IPS-18a (cell line): ENCODE data around the gene MGLL.

Experiments
- H3K27ac ChIP-seq: one replicate; pipeline ENCODE4 v1.5.1; 2013; ENCODE audit warnings: low read length
- H3K27me3 ChIP-seq: one replicate; pipeline ENCODE4 v1.6.1; 2013; ENCODE audit warnings: mild to moderate bottlenecking, low read length; ENCODE audit not compliant: control insufficient read depth, insufficient read depth
- H3K36me3 ChIP-seq: one replicate; pipeline ENCODE4 v1.6.1; 2013; ENCODE audit warnings: low read depth, low read length; ENCODE audit not compliant: control insufficient read depth
- H3K4me1 ChIP-seq: one replicate; pipeline ENCODE4 v1.6.1; 2013; ENCODE audit warnings: low read depth, low read length; ENCODE audit not compliant: control insufficient read depth
- H3K4me3 ChIP-seq: one replicate; pipeline ENCODE4 v1.5.1; 2013; ENCODE audit warnings: low read length
- H3K9ac ChIP-seq: one replicate; pipeline ENCODE4 v1.6.1; 2013; ENCODE audit warnings: mild to moderate bottlenecking, low read length, moderate library complexity
- H3K9me3 ChIP-seq: one replicate; pipeline ENCODE4 v1.6.1; 2013; ENCODE audit warnings: low read depth, low read length; ENCODE audit not compliant: control insufficient read depth

The MGLL gene

GRCh38 chr3:127786353-127787070 lies 35.8 kb downstream of the MGLL start:
- no peak overlapping the region for H3K4me3 ChIP-seq
- no peaks in the 10 kb centered on the region for H3K36me3 ChIP-seq
- no peak overlapping the region for H3K9ac ChIP-seq
- H3K4me1 ChIP-seq, result no peaks in the 10 kb centered on the region
- H3K9me3 ChIP-seq, result no peaks in the 10 kb centered on the region
- no peaks in the 10 kb centered on the region for H3K27me3 ChIP-seq
- H3K27ac ChIP-seq, result no peak overlapping the region

DNA sequence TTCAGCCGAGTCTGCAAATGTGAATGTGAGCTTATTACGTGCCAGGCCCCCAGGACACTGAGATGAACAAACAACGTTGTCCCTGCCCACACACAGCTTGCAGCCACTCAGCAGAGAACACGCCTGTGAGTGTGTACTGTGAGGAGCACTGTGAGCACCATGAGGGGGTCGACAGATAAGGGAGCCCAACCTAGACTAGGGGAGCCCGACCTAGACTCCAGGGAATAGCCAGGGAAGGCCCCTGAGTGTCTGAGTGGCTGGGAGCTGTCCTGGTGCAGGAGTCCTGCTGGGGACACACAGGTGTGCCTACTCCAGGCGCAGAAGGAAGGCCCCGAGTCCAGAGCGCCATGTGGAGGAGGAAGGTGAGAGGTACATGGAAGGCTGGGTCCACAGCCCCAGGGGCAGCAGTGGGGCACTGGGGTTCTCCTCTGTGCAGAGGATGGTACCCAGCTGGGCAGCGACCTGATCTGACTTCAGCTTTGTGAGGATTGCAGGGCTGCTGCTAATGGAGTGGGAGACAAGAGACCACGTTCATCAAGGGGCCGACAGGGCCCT lies 36.5 kb downstream of the MGLL start:
- no peak overlapping the region for H3K4me3 ChIP-seq
- H3K27ac ChIP-seq, result no peak overlapping the region
- no peaks in the 10 kb centered on the region for H3K4me1 ChIP-seq
- H3K9me3 ChIP-seq, result no peaks in the 10 kb centered on the region
- H3K36me3 ChIP-seq, result no peaks in the 10 kb centered on the region
- no peak overlapping the region for H3K9ac ChIP-seq
- no peaks in the 10 kb centered on the region for H3K27me3 ChIP-seq

DNA sequence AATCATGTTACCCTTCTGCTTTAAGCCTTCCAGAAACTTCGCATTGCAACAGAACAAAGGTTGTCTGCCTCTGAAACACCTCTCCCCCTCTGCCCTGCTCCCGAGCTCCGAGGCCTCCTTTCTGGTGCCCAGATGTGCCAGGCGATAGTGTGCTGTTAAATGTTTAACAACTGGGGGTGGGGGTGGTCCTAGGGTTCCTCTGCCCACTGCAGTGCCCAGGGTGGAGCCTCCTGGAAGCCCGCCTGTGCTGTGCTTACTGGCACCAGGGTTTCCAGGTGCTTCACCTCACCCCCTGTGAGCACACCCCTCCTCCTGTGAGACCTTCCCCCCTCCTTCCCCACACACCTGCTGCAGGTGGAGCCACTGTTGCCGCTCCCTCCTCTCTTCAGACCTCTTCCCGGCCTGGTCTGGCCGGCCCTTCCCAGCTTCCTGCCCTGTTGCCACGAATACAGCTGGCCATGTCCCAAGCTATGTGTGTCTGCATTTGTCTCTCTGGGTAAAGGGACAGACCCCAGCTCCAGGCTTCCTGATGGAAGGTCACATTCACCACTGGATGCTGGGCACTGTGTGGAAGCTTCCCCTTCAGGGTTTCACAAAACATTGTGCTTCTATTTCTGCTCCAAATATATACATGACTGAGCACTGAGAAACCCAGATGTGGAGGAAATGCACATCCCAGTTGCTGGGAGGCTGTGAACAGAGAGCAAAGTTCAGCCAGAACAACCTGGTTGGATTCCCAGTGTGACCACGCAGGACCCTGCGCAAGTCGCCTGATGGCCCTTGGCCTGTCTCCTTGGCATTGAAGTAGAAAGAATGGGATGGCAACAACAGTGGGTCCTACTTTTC lies 37.2 kb downstream of the MGLL start:
- Histone ChIP-seq H3K4me1 (no peaks in the 10 kb centered on the region), H3K4me3 (no peak overlapping the region), H3K27me3 (no peaks in the 10 kb centered on the region), H3K27ac (no peak overlapping the region), H3K9me3 (no peaks in the 10 kb centered on the region), H3K9ac (no peak overlapping the region), H3K36me3 (no peaks in the 10 kb centered on the region)

DNA sequence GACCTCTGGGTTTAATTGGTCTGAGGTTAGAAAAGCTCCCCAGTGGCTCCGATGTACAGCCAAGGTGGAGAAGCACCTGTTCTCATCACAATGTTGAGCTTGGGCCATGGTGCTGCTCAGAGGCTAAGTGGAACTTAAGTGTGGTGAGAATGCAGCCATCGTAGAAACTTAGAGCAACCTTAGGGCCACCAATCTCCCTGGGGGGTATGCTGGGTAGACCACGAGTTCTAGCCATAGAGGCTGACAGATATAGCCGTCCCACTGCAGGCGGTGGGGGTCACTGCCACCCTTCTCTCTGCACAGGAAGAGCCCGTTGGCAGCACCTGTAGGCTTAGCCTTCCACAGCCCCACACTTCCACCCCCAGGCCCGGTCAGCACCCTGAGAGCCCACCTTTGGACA lies 38.0 kb downstream of the MGLL start:
- Histone ChIP-seq H3K27me3 (no peaks in the 10 kb centered on the region), H3K4me1 (no peaks in the 10 kb centered on the region), H3K27ac (no peak overlapping the region), H3K36me3 (no peaks in the 10 kb centered on the region), H3K9ac (no peak overlapping the region), H3K4me3 (no peak overlapping the region), H3K9me3 (no peaks in the 10 kb centered on the region)

GRCh38 chr3:127783642-127784160 lies 38.6 kb downstream of the MGLL start:
- H3K27me3 ChIP-seq, result no peaks in the 10 kb centered on the region
- no peak overlapping the region for H3K27ac ChIP-seq
- no peak overlapping the region for H3K9ac ChIP-seq
- H3K9me3 ChIP-seq, result no peaks in the 10 kb centered on the region
- no peaks in the 10 kb centered on the region for H3K36me3 ChIP-seq
- H3K4me1 ChIP-seq, result no peaks in the 10 kb centered on the region
- no peak overlapping the region for H3K4me3 ChIP-seq

DNA sequence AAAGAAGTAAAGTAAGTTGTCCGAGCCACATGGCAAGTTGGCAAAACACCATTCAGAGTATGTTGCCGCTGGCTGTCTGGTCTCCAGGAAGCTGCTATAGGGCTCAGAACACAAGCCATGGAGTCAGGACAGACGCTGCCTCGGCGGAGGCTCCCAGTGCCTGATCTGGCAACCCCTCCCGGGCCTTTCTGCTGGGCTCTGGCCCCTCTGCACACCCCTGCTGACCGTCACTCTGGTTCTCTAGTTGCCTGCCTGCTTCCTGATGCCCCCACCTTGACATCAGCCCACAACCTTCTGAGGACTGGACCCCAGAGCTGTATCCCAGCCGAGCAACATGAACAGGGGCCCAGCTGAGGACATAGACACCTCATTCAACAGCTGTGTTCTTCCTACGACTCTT lies 39.1 kb downstream of the MGLL start:
- no peaks in the 10 kb centered on the region for H3K4me1 ChIP-seq
- no peaks in the 10 kb centered on the region for H3K27me3 ChIP-seq
- no peaks in the 10 kb centered on the region for H3K9me3 ChIP-seq
- H3K27ac ChIP-seq, result no peak overlapping the region
- no peak overlapping the region for H3K4me3 ChIP-seq
- H3K36me3 ChIP-seq, result no peaks in the 10 kb centered on the region
- no peak overlapping the region for H3K9ac ChIP-seq

DNA sequence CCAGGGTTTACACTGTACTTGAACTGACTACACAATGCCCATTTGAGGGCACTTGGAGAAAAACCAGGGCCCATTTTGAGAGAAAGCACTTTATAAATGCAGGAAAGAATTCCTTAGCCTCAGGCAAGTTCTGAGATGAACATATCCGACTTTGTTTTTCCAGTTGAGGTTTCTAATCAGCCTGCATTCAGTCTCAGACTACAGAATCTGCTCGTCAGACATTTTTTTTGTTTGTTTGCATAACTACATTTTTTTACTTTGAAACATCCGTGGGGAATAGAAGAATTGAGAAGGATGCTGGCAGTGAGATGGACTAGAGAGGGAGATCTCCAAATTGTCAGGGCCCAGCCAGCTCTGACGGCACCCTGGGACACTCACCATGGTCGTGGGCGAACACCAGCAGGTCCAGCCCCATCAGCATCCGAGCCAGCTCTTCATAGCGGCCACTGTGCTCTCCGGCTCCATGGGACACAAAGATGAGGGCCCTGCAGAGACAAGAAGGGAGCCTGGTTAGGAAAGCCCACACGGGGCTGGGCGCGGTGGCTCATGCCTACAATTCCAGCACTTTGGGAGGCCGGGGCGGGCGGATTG lies 40.8 kb downstream of the MGLL start:
- no peak overlapping the region for H3K27ac ChIP-seq
- no peaks in the 10 kb centered on the region for H3K9me3 ChIP-seq
- H3K4me1 ChIP-seq, result no peaks in the 10 kb centered on the region
- H3K4me3 ChIP-seq, result no peak overlapping the region
- no peaks in the 10 kb centered on the region for H3K36me3 ChIP-seq
- H3K9ac ChIP-seq, result no peak overlapping the region
- no peaks in the 10 kb centered on the region for H3K27me3 ChIP-seq

- no peaks in the 10 kb centered on the region for H3K36me3 ChIP-seq
- H3K4me3 ChIP-seq, result no peak overlapping the region
- no peak overlapping the region for H3K9ac ChIP-seq
- no peaks in the 10 kb centered on the region for H3K4me1 ChIP-seq
- H3K27ac ChIP-seq, result no peak overlapping the region
- H3K9me3 ChIP-seq, result no peaks in the 10 kb centered on the region
- no peaks in the 10 kb centered on the region for H3K27me3 ChIP-seq
Measured at GRCh38 chr3:127780536-127781400, 41.5 kb downstream of the MGLL start.

- H3K36me3 ChIP-seq, result no peaks in the 10 kb centered on the region
- H3K4me3 ChIP-seq, result no peak overlapping the region
- H3K27me3 ChIP-seq, result no peaks in the 10 kb centered on the region
- H3K9me3 ChIP-seq, result no peaks in the 10 kb centered on the region
- no peaks in the 10 kb centered on the region for H3K4me1 ChIP-seq
- H3K9ac ChIP-seq, result no peak overlapping the region
- H3K27ac ChIP-seq, result no peak overlapping the region
Measured at GRCh38 chr3:127779747-127780146, 42.6 kb downstream of the MGLL start.

DNA sequence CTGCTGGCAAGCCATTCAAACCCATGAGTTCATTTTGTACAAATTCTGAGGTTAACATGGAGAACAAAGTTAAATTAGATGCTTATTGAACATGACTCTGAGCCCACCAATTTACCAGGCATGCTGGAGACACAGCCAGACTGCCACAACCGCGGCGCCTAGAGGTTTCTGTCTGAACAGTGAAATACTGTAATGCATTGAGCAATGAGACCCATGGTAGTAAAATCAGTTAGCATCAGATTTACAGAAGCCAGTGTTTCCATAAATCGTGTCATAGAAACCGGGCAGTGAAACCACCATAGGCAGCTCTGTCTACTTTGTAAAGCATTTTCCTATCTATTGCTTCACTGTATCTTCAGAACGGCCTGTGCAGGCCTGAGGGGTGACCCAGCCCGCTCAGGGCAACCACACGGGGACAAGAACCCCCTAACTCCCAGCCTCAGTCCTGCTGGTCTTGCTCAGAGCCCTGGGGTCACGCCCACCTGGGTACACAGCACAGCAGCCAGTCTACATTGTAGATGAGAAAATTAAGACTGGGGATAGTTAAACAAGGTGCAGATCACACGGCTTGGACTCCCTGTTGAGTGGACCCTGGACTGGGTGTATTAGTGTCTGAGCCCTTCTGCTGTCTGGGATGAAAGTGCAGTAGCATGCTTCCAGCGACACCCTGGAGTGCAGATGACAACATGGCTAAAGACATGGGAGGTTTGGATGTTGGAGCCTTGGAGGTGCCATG lies 44.2 kb downstream of the MGLL start:
- Histone ChIP-seq H3K4me1 (no peaks in the 10 kb centered on the region), H3K9me3 (no peaks in the 10 kb centered on the region), H3K9ac (no peak overlapping the region), H3K4me3 (no peak overlapping the region), H3K36me3 (no peaks in the 10 kb centered on the region), H3K27ac (no peak overlapping the region), H3K27me3 (no peaks in the 10 kb centered on the region)
